ENCODE measurements around the gene ANKS1B. TPM values are rescaled to one million over a fixed set of nuclear protein-coding genes. Genes with fewer than 3 reads are reported as not detected.
"Not testable (repeated sequence)": the region's sequence is repeated elsewhere in the genome, so short reads cannot be mapped to it uniquely, and the experiment has no call there.

ANKS1B gene
- polyA plus RNA-seq (2013, experiment 1 of 2), result 1.1 TPM
- 1.5 TPM for polyA plus RNA-seq (2013, experiment 2 of 2)

DNA sequence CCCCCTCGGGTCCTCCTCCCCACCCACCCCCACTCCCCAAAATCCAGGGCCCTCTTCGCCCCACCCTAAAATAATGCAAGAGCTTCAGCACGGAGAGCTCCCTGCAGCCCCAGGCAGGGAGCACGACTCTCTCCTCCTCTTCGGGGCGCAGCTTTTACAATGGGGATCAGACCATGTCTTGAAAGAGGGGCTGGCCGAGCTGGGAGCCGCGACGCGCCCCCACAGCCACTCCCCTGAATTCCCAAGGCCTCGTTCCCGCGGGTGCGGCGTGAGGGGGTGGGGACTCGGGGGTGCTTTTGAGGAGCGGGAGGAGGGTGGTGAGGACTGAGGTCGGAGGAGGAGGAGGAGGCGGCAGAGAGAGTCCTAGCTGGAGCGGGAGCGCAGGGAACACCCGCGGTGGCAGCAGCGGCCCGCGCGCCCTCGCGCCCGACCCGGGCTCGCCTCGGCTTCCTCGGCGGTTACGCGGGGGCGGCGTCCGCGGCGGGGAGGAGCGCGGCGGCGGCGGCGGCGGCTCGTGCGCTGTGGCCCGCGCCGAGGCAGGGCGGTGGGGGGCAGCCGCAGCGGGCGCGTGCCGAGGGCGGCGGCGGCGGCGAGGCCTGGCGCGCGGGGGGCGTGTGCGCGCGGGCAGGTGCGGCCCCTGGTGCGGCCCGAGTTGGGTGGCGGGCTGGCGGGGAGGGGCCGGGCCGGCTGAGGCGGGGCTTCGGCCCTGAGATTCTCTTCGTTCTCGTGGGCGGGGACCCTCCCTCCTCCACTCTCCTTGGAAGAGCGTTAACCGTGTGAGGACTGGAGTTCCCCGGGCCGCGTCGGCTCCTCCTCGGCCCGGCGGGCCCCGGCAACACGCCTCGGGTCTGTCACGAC, at the start of gene ANKS1B:
Gene ANKS1B, minus strand, starts transcription at position 666 of the 858 bp plus-strand sequence. CDS start 699 bp downstream, outside the sequence.
- peaks cover 8% of the 10 kb centered on the region for H3K4me1 ChIP-seq (ENCODE audit: control insufficient read depth, insufficient read depth, low read length, poor library complexity, severe bottlenecking)
- H3K4me3 ChIP-seq (ENCODE audit: extremely low read depth, insufficient read depth, low read length, poor library complexity, severe bottlenecking), result peak within 1 kb of the TSS; percentile 50
- H3K27ac ChIP-seq (ENCODE audit: low read depth, low read length, severe bottlenecking), result no peak within 1 kb of the TSS
- H3K9me3 ChIP-seq (ENCODE audit: control insufficient read depth, low read length), result no peaks in the 10 kb centered on the region
- 0 to 1% methylated on average over 15 to 54 of the region's 98 CpGs for WGBS, 2 experiments (ENCODE audit: insufficient coverage in 2 of 2)
- no peaks in the 10 kb centered on the region for H3K36me3 ChIP-seq (ENCODE audit: control insufficient read depth, insufficient read depth, low read length)

GRCh38 chr12:100031836-100032235, 47.1 kb upstream of the ANKS1B start:
- no peaks in the 10 kb centered on the region for H3K9me3 ChIP-seq (ENCODE audit: control insufficient read depth, low read length)
- no CpG with 5 or more reads among the region's 2 CpGs for WGBS, 2 experiments (ENCODE audit: insufficient coverage in 2 of 2)
- H3K27ac ChIP-seq (ENCODE audit: low read depth, low read length, severe bottlenecking), result no peak overlapping the region
- no peak overlapping the region for H3K4me3 ChIP-seq (ENCODE audit: extremely low read depth, insufficient read depth, low read length, poor library complexity, severe bottlenecking)
- no peaks in the 10 kb centered on the region for H3K4me1 ChIP-seq (ENCODE audit: control insufficient read depth, insufficient read depth, low read length, poor library complexity, severe bottlenecking)
- H3K36me3 ChIP-seq (ENCODE audit: control insufficient read depth, insufficient read depth, low read length), result no peaks in the 10 kb centered on the region

DNA sequence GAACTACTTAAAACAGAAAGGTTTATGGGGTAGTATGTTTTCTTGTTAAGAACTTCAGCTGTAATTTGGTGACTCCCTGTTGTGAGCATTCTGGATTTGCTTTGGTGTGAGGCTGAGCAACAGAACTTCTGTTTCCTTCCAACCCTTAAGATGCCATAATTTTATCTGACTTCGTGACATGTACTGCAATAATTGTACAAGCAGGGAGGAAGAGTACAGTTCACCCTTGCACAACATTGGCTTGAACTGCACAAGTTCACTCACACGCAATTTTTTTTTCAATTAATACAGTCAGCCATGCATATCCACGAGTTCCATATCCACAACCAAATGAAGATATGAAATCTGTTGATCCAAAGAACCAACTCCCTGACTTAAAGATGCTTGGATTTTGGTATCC, 42.9 kb upstream of the ANKS1B start:
- no peaks in the 10 kb centered on the region for H3K4me1 ChIP-seq (ENCODE audit: control insufficient read depth, insufficient read depth, low read length, poor library complexity, severe bottlenecking)
- no peaks in the 10 kb centered on the region for H3K36me3 ChIP-seq (ENCODE audit: control insufficient read depth, insufficient read depth, low read length)
- 88 to 100% methylated on average over 1 to 2 of the region's 3 CpGs for WGBS, 2 experiments (ENCODE audit: insufficient coverage in 2 of 2)

GRCh38 chr12:100026241-100026640, 41.5 kb upstream of the ANKS1B start:
- no CpG with 5 or more reads among the region's 1 CpG for WGBS, 2 experiments (ENCODE audit: insufficient coverage in 2 of 2)
- Histone ChIP-seq H3K9me3 (ENCODE audit: control insufficient read depth, low read length) (no peaks in the 10 kb centered on the region), H3K27ac (ENCODE audit: low read depth, low read length, severe bottlenecking) (no peak overlapping the region), H3K36me3 (ENCODE audit: control insufficient read depth, insufficient read depth, low read length) (no peaks in the 10 kb centered on the region), H3K4me1 (ENCODE audit: control insufficient read depth, insufficient read depth, low read length, poor library complexity, severe bottlenecking) (no peaks in the 10 kb centered on the region), H3K4me3 (ENCODE audit: extremely low read depth, insufficient read depth, low read length, poor library complexity, severe bottlenecking) (no peak overlapping the region)

More for the DNA sequence above, 42.9 kb upstream of the ANKS1B start:
- no peaks in the 10 kb centered on the region for H3K9me3 ChIP-seq (ENCODE audit: control insufficient read depth, low read length)
- no peak overlapping the region for H3K4me3 ChIP-seq (ENCODE audit: extremely low read depth, insufficient read depth, low read length, poor library complexity, severe bottlenecking)
- no peak overlapping the region for H3K27ac ChIP-seq (ENCODE audit: low read depth, low read length, severe bottlenecking)

DNA sequence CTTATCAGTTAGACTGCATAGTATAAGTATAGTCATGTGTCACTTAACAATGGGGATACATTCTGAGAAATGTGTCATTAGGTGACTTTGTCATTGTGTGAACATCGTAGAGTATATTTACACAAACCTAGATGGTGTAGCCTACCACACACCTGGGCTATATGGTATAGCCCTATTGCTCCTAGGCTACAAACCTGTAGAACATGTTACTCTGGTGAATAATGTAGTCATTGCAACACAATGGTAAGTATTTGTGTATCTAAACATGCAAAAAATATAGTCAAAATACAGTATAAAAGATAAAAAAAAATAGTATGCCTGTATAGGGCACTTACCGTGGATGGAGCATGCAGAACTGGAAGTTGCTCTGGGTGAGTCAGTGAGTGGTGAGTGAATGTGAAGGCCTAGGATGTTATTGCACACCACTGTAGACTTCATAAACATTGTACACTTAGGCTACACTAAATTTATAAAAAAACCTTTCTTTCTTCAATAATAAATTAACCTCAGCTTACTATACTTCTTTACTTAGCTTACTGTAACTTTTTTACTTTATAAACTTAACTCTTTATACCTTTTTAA, 40.3 kb upstream of the ANKS1B start:
- no peaks in the 10 kb centered on the region for H3K4me1 ChIP-seq (ENCODE audit: control insufficient read depth, insufficient read depth, low read length, poor library complexity, severe bottlenecking)
- WGBS, 2 experiments (ENCODE audit: insufficient coverage in 2 of 2), result 100% methylated on average over 1 of the region's 2 CpGs; no CpG with 5 or more reads in 1 of the 2 experiments

GRCh38 chr12:100020370-100020769, 35.6 kb upstream of the ANKS1B start:
- 20 to 40% methylated on average over 1 of the region's 1 CpG for WGBS, 2 experiments (ENCODE audit: insufficient coverage in 2 of 2)
- H3K4me1 ChIP-seq (ENCODE audit: control insufficient read depth, insufficient read depth, low read length, poor library complexity, severe bottlenecking), result no peaks in the 10 kb centered on the region
- no peaks in the 10 kb centered on the region for H3K36me3 ChIP-seq (ENCODE audit: control insufficient read depth, insufficient read depth, low read length)
- no peak overlapping the region for H3K27ac ChIP-seq (ENCODE audit: low read depth, low read length, severe bottlenecking)
- no peaks in the 10 kb centered on the region for H3K9me3 ChIP-seq (ENCODE audit: control insufficient read depth, low read length)
- H3K4me3 ChIP-seq (ENCODE audit: extremely low read depth, insufficient read depth, low read length, poor library complexity, severe bottlenecking), result no peak overlapping the region

More for the DNA sequence above, 40.3 kb upstream of the ANKS1B start:
- Histone ChIP-seq H3K36me3 (ENCODE audit: control insufficient read depth, insufficient read depth, low read length) (no peaks in the 10 kb centered on the region), H3K27ac (ENCODE audit: low read depth, low read length, severe bottlenecking) (no peak overlapping the region), H3K9me3 (ENCODE audit: control insufficient read depth, low read length) (no peaks in the 10 kb centered on the region), H3K4me3 (ENCODE audit: extremely low read depth, insufficient read depth, low read length, poor library complexity, severe bottlenecking) (no peak overlapping the region)

DNA sequence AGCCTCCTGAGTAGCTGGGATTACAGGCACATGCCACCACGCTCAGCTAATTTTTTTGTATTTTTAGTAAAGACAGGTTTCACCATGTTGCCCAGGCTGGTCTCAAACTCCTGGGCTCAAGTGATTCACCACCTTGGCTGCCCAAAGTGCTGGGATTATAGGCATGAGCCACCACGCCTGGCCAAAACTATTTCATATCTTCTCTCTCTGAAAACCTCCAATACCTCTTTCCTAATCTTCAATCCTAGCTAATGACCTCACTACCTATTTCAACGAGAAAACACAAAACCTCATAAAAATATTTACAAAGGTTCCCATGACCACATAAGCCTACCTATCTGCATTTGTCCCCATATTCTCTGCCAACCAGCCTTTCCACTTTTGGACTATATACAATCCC, 32.3 kb upstream of the ANKS1B start:
- Histone ChIP-seq H3K9me3 (ENCODE audit: control insufficient read depth, low read length) (no peaks in the 10 kb centered on the region), H3K36me3 (ENCODE audit: control insufficient read depth, insufficient read depth, low read length) (no peaks in the 10 kb centered on the region), H3K4me1 (ENCODE audit: control insufficient read depth, insufficient read depth, low read length, poor library complexity, severe bottlenecking) (no peaks in the 10 kb centered on the region), H3K4me3 (ENCODE audit: extremely low read depth, insufficient read depth, low read length, poor library complexity, severe bottlenecking) (no peak overlapping the region), H3K27ac (ENCODE audit: low read depth, low read length, severe bottlenecking) (no peak overlapping the region)
- WGBS, 2 experiments (ENCODE audit: insufficient coverage in 2 of 2), result 85 to 88% methylated on average over 3 of the region's 3 CpGs

GRCh38 chr12:100016304-100016703, 31.6 kb upstream of the ANKS1B start:
- not testable (repeated sequence) for H3K4me1 ChIP-seq (ENCODE audit: control insufficient read depth, insufficient read depth, low read length, poor library complexity, severe bottlenecking); H3K4me3 ChIP-seq (ENCODE audit: extremely low read depth, insufficient read depth, low read length, poor library complexity, severe bottlenecking); H3K36me3 ChIP-seq (ENCODE audit: control insufficient read depth, insufficient read depth, low read length); H3K27ac ChIP-seq (ENCODE audit: low read depth, low read length, severe bottlenecking); H3K9me3 ChIP-seq (ENCODE audit: control insufficient read depth, low read length)
- no CpG with 5 or more reads among the region's 4 CpGs for WGBS, 2 experiments (ENCODE audit: insufficient coverage in 2 of 2)

GRCh38 chr12:100005846-100006245, 21.1 kb upstream of the ANKS1B start:
- 90 to 94% methylated on average over 7 to 9 of the region's 9 CpGs for WGBS, 2 experiments (ENCODE audit: insufficient coverage in 2 of 2)
- H3K36me3 ChIP-seq (ENCODE audit: control insufficient read depth, insufficient read depth, low read length); H3K4me1 ChIP-seq (ENCODE audit: control insufficient read depth, insufficient read depth, low read length, poor library complexity, severe bottlenecking); H3K27ac ChIP-seq (ENCODE audit: low read depth, low read length, severe bottlenecking); H3K4me3 ChIP-seq (ENCODE audit: extremely low read depth, insufficient read depth, low read length, poor library complexity, severe bottlenecking); H3K9me3 ChIP-seq (ENCODE audit: control insufficient read depth, low read length): not testable (repeated sequence)

GRCh38 chr12:99997806-99998205, 13.1 kb upstream of the ANKS1B start:
- no CpG with 5 or more reads among the region's 1 CpG for WGBS, 2 experiments (ENCODE audit: insufficient coverage in 2 of 2)
- H3K36me3 ChIP-seq (ENCODE audit: control insufficient read depth, insufficient read depth, low read length), result no peaks in the 10 kb centered on the region

DNA sequence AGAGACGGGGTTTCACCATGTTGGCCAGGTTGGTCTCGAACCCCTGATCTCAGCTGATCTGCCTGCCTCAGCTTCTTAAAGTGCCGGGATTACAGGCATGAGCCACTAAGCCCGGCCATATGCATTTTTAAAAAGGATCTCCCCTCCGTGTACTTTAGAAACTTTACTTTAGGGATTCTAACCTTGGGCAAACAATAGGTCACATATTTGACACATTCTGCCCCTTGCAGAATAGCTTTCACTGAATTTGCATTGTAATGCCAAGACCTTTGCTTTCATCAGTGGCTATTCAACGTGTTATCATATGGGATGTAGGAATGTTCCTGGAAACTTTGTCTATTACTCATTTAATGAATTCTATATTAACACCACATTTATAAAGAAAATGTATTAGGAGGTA, 11.4 kb upstream of the ANKS1B start:
- H3K9me3 ChIP-seq (ENCODE audit: control insufficient read depth, low read length), result no peaks in the 10 kb centered on the region
- 62 to 86% methylated on average over 5 of the region's 6 CpGs for WGBS, 2 experiments (ENCODE audit: insufficient coverage in 2 of 2)
- no peak overlapping the region for H3K4me3 ChIP-seq (ENCODE audit: extremely low read depth, insufficient read depth, low read length, poor library complexity, severe bottlenecking)
- no peaks in the 10 kb centered on the region for H3K36me3 ChIP-seq (ENCODE audit: control insufficient read depth, insufficient read depth, low read length)
- H3K4me1 ChIP-seq (ENCODE audit: control insufficient read depth, insufficient read depth, low read length, poor library complexity, severe bottlenecking), result no peaks in the 10 kb centered on the region
- H3K27ac ChIP-seq (ENCODE audit: low read depth, low read length, severe bottlenecking), result no peak overlapping the region

More at GRCh38 chr12:99997806-99998205, 13.1 kb upstream of the ANKS1B start:
- no peak overlapping the region for H3K4me3 ChIP-seq (ENCODE audit: extremely low read depth, insufficient read depth, low read length, poor library complexity, severe bottlenecking)
- H3K27ac ChIP-seq (ENCODE audit: low read depth, low read length, severe bottlenecking), result no peak overlapping the region
- H3K4me1 ChIP-seq (ENCODE audit: control insufficient read depth, insufficient read depth, low read length, poor library complexity, severe bottlenecking), result no peaks in the 10 kb centered on the region
- no peaks in the 10 kb centered on the region for H3K9me3 ChIP-seq (ENCODE audit: control insufficient read depth, low read length)

Measured in mesodermal cell (in vitro differentiated cells).